GM21619 (cell line): Measurements from ENCODE around the gene HMGB1.
"Not testable (repeated sequence)": the region's sequence is repeated elsewhere in the genome, so short reads cannot be mapped to it uniquely, and the experiment has no call there.

Experiments used
- ATAC-seq: cut with Tn5 transposase; IDR thresholded peaks from one replicate; pipeline ENCODE4 v1.9.1; 2021; ENCODE audit not compliant: unreplicated experiment

The HMGB1 gene

GRCh38 chr13:30466841-30467252 is 1.1 kb upstream of the HMGB1 start:
- ATAC-seq = no peak

GRCh38 chr13:30466358-30466714 is 600 bp upstream of the HMGB1 start:
- no peak for ATAC-seq

- ATAC-seq = no peak
Observed at GRCh38 chr13:30465343-30465592, 468 bp downstream of the HMGB1 start.

GRCh38 chr13:30464496-30465342 is 1.0 kb downstream of the HMGB1 start:
- peak; percentile 27 for ATAC-seq

- peak; percentile 40 for ATAC-seq
Observed at GRCh38 chr13:30463787-30464495, 1.8 kb downstream of the HMGB1 start.

- not testable (repeated sequence) for ATAC-seq
Observed at GRCh38 chr13:30461279-30462066, 4.3 kb downstream of the HMGB1 start.

GRCh38 chr13:30457306-30457891 is 8.3 kb downstream of the HMGB1 start:
- no peak for ATAC-seq

GRCh38 chr13:30456290-30456689 is 9.4 kb downstream of the HMGB1 start:
- ATAC-seq = no peak

- ATAC-seq = no peak
Observed at GRCh38 chr13:30454991-30455390, 10.7 kb downstream of the HMGB1 start.

- no peak for ATAC-seq
Observed at GRCh38 chr13:30453727-30454126, 12.0 kb downstream of the HMGB1 start.

GRCh38 chr13:30451476-30451875 is 14.3 kb downstream of the HMGB1 start:
- ATAC-seq = not testable (repeated sequence)

GRCh38 chr13:30450066-30450465 is 15.7 kb downstream of the HMGB1 start:
- ATAC-seq = no peak

- ATAC-seq = no peak
Observed at GRCh38 chr13:30448441-30448840, 17.3 kb downstream of the HMGB1 start.

GRCh38 chr13:30446126-30446500 is 19.6 kb downstream of the HMGB1 start:
- ATAC-seq = no peak

GRCh38 chr13:30443957-30444404 is 21.8 kb downstream of the HMGB1 start:
- peak; percentile 42 for ATAC-seq

- not testable (repeated sequence) for ATAC-seq
Observed at GRCh38 chr13:30443491-30443890, 22.2 kb downstream of the HMGB1 start.

- no peak for ATAC-seq
Observed at GRCh38 chr13:30442926-30443325, 22.8 kb downstream of the HMGB1 start.

GRCh38 chr13:30440910-30441703 is 24.6 kb downstream of the HMGB1 start:
- ATAC-seq = peak; percentile 25

GRCh38 chr13:30438286-30438685 is 27.4 kb downstream of the HMGB1 start:
- no peak for ATAC-seq

GRCh38 chr13:30437177-30437576 is 28.6 kb downstream of the HMGB1 start:
- ATAC-seq = no peak
